ENCODE measurements around the gene AIFM1.

- TF ChIP-seq, protein P1, sequence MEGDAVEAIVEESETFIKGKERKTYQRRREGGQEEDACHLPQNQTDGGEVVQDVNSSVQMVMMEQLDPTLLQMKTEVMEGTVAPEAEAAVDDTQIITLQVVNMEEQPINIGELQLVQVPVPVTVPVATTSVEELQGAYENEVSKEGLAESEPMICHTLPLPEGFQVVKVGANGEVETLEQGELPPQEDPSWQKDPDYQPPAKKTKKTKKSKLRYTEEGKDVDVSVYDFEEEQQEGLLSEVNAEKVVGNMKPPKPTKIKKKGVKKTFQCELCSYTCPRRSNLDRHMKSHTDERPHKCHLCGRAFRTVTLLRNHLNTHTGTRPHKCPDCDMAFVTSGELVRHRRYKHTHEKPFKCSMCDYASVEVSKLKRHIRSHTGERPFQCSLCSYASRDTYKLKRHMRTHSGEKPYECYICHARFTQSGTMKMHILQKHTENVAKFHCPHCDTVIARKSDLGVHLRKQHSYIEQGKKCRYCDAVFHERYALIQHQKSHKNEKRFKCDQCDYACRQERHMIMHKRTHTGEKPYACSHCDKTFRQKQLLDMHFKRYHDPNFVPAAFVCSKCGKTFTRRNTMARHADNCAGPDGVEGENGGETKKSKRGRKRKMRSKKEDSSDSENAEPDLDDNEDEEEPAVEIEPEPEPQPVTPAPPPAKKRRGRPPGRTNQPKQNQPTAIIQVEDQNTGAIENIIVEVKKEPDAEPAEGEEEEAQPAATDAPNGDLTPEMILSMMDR (IDR thresholded peaks at IDR 0.05 in 8 of 11, conservative IDR thresholded peaks at IDR 0.05 in 3 of 11), result no peak
- TF ChIP-seq POLR2A (IDR thresholded peaks at IDR 0.05), result no peak
- no peak for TF ChIP-seq POLR2AphosphoS5 (IDR thresholded peaks at IDR 0.05)
These were observed 14.1 kb upstream of the AIFM1 start for GRCh38 chrX:130179579-130180215.
